HG02884 (cell line): ENCODE measurements around the gene MYOG.

Source experiments
- ATAC-seq: cut with Tn5 transposase; IDR thresholded peaks from one replicate; pipeline ENCODE4 v1.9.1; 2021; ENCODE audit warnings: mild to moderate bottlenecking, moderate library complexity; ENCODE audit not compliant: unreplicated experiment

Gene MYOG

DNA sequence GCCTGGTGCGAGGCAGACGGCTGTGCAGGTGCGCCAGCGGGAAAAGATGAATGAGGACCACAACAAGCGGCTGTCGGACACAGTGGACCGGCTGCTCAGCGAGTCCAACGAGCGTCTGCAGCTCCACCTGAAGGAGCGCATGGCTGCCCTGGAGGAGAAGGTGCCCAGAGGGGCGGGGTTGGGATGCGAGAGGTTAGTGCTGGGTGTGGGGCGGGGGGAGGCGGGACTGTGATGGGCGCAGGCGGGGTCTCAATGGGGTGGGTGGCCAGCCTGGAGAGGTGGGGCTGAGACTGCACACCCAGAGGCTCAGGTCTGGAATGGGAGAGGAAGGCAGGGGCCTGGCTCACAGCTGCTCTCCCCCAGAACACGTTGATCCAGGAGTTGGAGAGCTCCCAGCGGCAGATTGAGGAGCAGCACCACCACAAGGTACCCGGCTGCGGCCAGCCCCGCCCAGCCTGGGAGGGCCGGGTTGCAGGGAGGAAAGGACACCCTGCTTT is 37.2 kb downstream of the MYOG start:
- no peak for ATAC-seq

DNA sequence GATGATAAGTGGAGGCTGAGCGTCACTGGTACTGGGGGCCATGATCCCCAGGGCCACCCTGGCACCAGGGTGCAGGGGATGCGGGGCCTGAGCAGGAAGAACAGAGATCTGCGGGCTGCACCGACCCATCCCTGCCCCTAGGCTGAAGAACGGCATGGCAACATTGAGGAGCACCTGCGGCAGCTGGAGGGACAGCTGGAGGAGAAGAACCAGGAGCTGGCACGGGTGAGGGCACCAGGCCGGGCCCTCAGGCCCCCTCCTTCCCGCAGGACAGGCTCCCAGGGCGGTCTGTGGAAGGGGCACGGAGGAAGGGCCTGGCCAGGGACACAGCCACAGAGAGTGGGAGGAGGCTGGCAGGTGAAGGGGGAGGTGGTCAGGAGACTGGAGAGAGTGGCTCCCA is 37.7 kb downstream of the MYOG start:
- no peak for ATAC-seq

DNA sequence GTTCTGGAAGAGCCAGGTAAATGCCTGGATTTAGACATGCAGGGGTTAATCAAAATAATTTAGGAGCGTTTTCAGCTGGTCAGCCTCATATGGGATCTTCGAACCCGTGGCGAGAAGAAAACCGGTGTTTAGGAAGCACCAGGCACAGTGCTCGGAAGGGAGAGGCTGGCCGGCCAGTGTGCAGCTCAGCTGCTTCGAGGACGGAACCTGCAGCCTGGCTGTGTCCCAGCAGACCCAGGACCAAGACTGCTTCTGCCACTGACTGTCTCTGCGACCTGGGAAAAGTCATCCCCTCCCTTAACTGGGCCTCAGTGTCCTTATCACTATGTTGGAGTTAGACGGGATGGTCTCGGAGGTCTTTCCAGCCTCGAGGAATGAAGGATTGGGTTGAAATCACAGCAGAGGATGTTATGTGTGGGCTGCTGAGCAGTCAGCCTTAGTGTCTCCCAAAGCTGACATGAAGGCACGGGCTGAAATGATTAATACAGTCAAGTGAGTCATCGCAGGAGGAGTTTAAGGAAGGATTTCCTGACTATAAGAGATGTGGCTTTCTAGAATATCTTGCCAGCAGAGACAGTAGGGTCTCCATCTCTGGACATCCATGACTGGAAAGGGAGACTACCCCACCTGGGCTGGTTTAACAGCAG is 38.7 kb downstream of the MYOG start:
- ATAC-seq = no peak

DNA sequence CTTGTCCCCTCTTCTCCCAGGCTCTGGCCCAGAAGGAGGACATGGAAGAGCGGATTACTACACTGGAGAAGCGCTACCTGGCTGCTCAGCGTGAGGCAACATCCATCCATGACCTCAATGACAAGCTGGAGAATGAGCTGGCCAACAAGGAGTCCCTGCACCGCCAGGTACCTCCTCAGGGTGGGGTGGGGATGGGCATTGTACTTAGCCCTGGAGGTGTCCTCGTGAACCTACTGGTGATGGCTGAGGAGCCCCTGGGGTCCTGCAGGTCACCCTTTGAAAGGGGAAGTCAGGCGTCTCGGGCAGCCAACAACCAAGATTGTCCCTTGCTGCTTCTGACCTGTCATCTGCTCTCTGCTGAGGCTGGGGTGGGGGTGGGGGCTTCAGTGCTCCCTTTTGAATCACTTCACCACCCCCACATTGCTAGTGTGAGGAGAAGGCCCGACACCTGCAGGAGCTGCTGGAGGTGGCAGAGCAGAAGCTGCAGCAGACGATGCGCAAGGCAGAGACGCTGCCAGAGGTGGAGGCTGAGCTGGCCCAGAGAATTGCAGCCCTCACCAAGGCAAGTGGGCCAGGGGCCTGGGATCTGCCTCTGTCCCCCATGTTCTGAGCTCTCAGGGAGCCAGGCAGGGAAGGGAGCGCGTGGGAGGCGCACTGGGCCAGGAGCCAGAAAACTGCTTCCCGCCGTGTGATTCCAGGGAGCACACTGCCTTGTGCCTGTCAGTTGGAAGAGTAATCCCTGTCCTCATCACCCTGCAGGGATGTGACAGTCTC is 39.8 kb downstream of the MYOG start:
- ATAC-seq = no peak

DNA sequence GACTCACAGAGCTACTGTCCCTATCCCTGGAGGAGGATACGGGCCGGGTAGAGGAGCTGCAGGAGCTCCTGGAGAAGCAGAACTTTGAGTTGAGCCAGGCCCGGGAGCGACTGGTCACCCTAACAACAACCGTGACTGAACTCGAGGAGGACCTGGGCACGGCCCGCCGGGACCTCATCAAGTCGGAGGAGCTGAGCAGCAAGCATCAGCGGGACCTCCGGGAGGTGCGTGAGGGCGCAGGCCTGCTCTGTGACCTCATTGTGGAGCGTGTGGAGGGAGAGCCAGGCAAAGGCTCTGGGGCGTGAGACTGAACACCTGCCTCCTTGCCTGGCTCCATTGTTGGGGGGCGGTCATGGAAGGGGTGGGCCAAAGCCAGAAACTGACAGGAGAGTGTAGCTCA is 40.5 kb downstream of the MYOG start:
- ATAC-seq = no peak

DNA sequence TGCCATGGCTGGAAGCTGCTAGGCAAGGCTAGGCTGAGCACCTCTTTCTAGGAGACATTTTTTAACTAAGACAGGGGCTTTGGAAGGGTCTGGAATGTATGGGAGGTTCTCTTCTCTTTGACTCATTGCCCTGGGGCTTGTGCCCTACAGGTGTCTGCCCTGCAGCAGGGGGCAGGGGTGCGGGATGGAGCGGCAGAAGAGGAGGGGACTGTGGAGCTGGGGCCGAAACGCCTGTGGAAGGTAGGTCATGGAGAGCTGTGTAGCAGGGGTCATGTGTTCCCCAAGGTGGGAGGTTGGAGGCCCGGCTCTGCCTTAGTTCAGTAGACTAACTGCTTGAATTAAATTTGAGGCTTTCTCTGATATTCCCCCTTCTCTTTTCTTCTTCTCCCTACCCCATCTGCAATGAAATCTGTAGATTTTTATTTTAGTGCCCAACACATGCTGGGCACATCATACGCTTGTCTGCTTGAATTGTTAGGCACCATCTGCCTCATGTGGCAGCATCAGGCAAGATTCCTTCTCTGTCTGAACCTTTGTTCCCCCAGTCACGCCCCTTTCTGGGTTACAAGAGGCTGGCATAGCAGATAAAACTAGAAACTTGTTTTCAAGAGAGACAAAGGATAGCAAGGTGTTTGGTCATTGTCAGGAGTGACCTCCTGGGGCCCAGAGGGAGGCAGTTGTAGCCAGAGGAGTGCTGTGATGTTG is 41.1 kb downstream of the MYOG start:
- ATAC-seq = no peak

DNA sequence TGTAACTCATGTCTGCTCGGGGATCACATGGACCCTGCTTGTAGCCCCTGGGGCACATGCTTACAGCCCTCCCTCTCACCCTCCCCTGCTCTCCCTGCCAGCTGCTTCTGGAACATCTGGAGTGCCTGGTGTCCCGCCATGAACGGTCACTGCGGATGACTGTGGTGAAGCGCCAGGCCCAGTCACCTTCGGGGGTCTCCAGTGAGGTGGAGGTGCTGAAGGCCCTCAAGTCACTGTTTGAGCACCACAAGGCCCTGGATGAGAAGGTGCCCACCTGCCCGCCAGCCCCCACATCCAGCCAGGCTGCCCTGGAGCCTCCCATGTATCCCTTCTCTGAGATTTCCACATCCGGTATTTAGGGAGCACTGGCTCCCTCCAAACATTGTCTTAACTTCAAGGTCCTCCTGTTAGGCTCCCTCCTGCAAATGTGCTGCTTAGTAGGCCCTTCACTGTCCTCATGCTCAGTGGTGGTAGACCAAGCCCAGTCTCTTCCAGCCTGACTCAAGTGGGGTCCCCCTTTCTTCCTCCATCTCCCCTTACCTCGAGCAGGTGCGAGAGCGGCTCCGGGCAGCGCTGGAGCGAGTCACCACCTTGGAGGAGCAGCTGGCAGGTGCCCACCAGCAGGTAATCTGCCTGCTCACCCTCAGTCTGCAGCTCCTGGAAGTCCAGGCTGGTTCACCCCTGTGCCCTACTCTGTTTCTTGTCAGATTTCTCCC is 41.8 kb downstream of the MYOG start:
- no peak for ATAC-seq

DNA sequence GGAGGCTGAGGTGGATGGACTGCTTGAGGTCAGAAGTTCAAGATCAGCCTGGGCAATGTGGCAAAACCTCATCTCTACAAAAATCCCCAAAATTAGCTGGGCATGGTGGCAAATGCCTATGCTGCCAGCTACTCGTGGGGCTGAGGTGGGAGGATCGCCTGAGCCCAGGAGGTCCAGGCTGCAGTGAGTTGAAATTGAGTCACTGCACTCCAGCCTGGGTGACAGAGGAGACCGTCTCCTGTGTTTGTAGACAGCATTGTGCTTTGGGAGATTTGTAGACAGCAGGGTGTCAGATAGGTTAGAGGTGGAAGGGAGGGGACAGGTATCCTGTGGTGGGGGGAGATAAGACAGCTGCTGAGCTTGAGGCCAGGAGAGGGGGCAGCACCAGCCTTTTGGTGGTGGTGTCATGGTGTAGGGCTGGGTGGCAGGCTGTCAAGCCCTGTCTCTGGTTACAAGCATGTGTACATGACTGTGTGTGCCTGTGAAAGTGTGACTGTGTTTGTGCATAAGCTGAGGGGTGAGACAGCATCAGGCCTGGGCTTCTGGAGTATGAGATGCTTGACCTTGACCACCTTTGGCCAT is 44.4 kb downstream of the MYOG start:
- no peak for ATAC-seq

DNA sequence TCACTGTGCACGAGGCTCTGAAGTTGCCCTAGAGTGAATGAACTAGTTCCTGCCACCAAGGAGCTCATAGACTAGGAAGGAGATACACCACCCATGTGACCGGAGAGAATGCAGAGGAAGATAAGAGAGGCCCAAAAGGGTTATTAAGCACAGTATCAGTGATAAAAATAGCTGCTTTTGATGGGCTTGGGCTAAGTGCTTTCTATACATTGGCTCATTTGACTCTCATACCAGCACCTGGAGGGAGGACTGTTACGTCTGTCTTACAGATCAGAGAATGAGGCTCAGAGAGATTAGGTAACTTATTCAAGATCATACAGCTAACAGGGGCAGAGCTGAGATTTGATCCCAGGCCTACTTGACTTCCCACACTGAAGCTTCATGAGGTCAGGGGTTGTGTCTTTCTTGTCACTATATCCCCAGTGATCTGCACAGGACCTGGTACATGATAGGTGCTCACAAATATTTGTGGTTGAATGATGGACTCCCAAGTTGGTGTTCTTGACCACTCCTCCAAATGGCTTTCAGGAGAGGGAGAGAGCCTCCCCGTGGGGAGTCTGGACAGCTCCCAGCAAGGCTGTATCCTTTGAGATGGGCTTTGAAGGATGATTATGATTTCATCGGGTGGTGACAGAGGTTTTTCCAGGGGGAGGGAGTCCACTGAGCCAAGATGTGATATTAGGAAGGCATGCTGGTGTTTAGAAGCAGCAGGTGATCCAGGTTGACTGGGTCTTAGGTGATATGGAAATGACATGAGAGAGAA is 45.1 kb downstream of the MYOG start:
- no peak for ATAC-seq

DNA sequence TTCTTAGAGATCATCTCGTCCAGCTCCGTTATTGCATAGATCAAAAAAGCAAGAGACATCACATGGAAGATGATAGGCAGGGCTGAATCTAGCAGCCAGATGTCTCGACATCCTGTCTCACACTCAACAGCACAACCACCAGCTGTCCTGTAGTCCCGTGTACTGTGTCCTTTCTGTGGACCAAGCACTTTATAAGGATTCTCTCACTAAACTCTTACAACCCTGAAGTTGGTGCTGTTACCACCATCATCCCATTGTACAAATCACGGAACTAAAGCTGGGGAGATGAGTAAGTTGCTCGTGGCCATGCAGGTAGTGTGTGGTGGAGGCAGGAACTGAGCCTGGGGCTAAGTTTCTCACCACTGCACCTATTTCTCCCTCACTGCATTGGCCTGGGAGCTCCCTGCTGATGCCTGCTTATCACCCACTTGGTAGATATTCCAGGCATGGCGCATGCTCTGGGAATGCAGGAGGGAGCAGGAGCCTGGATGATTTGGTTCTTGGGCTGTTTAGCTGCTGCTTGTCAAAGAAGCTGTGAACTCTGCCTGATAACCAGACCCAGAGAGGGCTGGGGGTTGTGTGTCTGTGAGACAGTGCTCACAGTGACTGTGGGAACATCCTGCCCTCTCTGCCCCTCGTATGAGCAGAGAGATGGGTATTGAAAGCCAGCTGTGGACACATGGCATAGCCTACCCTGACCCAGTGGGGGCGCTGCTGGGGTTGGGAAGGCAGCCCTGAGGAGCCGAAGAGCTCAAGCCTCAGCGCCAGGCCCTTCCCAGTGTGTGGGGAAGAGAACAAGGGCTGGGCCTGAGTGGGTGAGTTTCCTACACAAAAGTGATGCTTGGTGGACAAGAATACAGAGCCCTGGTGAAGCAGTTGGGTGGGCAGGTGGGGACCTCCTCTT is 46.0 kb downstream of the MYOG start:
- ATAC-seq = no peak

DNA sequence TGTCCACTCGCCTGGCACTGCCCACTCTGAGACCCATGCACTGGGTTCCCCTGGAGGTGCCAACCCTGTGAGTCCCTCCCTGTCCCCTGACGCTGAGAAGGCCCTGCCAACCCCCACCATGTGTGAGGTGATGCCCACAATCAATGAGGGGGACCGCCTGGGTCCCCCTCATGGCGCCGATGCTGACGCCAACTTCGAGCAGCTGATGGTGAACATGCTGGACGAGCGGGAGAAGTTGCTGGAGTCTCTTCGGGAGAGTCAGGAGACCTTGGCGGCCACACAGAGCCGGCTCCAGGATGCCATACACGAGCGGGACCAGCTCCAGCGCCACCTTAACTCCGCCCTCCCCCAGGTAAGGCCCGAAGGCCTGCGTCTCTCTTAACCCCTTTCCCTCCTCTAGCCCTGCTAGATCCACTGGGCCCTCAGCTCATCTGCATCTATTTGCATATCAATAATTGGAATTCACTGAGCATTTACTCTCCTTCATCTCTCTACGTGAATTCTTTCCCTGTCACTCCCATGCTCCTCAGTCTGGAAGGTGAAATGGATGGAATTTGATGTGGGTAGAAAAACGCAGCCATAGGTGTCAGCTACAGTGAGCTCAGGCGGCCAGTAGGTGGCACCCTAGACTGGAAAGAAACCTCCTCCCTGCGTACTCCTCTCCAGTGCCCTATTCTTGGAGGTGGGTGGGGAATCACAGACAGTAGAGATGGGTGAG is 46.8 kb downstream of the MYOG start:
- ATAC-seq = no peak

DNA sequence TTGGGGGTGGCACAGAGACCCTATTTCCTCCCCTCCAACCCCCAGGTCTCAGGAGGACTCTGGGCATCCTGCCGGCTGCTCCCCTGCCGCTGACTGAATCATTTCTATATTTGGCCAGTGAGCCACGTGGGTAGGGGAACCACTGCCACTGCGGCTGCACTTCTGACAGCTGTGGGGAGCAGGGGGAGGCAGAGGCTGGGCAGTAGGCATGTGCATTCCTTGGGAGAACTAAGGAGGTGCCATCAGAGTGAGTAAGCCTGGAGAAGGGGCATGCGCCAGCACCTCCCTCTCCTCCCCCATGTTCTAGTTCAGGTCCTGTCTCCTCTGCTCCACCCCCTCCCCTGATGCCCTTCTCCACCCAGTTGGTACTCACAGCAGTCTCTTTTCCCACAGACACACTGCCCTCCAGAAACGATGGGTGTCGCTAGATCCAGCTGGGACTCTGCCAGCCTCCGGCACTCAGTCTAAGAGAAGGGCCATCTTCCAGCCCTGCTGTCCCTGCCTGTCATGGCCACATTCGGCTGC is 47.5 kb downstream of the MYOG start:
- ATAC-seq = no peak

DNA sequence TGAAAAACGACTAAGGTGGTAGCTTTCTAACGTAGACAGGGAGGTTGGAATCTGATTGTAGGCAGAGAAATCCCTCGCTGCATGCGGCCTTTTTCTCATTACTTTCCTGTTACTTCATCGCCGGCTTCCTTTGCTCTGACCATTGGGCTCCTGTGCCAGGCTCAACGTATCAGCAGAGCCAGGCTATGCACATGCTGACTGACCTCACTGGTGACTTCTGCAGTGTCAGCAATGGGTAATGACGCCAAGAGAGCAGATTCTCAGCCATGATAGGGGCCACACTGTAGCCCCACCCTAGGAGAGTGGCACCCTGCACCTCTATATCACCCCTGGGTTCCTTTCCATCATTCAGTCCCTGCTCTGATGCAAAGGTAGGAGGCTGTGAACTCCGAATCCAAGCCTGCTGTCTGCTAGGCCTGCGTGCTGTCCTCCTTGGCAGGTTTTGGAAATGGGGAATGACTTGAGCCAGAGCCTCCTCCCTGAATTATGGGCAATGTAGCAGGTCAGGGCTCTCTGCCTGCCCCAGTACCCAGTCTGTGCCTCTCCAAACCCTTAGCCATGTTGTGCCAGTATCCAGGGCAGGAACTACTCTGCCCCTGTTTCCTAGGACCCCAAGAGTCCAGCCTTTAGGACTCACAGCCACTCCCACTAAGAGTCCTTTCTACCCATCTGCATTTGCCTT is 48.2 kb downstream of the MYOG start:
- no peak for ATAC-seq

DNA sequence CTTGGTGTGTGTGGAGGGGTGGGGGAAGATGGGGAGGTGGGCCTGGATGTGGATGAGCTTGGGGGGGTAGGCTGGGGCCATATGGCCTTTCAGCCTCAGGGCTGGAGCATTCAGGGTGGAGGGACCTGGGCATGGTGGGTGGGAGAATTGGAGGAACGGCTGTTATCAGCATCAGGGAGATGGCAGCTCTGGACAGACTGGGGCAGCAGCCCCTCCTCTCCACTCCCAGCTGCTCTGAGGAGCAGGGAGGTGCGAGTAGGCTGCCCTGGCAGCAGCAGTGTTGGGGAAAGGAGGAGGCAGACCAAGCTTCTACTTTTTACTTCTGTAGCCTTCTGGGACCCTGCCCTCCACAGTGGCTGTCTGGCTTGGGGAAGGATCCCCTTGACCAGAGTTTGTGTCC is 49.3 kb downstream of the MYOG start:
- no peak for ATAC-seq

DNA sequence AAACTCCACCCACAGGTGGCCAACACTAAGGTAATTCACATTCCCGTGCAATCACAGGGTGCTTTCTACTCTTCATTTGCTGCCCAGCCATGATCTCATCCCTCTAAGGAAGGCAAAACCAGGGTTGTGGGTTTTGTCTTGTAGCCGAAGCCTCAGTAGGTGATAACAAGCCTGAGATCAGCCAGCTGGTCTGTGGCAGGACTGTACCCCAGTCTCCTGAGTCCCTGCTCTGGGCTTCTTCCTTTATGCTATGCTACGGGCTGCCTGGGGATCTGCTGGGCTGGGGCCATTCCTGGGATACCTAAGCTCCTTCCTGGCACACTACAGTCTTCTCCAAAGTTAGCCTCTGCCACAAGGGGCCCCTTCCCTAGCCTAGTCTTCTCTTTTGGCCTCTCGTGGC is 49.7 kb downstream of the MYOG start:
- ATAC-seq = no peak

DNA sequence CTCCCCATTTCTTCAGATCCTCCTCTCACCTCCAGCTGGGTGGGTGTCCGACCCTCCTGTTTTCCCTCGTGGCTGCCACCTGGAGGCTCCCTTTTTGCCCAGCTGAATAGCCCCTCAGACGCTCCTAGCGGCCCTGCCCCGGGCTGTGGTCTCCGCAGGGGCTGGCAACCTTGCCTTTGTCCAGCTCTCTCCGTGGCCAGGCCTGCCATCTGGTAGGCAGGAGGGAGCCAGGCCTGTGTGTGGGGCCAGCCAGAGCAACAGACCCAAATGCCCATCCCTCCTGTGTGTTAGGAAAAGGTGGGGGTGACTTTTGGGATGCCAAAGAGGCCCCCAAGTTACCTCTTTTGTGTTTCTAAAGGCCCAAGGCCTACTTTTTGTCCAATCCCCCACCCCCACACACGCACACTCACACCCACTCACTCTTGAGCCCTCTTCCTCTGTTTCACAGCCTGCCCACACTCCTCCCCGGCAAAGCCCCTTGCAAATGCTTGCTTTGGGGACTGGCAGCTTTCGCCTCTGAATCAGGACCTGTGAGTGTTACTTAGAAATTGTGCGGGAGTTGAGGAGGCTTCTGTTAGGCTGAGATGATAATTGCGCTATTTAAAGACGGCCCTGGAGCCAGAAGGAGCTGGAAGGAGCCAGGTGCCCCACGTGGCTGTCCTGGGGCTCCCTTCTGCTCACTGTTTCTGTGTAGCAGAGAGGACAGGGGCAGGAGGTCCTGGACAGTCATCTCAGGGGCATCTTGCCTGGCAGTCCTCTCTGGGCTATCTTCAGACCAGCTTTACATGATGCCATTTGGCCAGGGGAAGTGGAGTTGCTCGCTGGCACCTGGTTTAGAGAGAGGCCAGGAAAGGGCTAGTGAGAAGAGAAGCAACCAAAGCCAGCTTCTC is 50.5 kb downstream of the MYOG start:
- ATAC-seq = no peak
